K562 (cell line): ENCODE measurements around the gene CKLF. TPM values are rescaled to one million over a fixed set of nuclear protein-coding genes. Genes with fewer than 3 reads are reported as not detected.

Source experiments
- BCL6 ChIP-seq: fragments of 250-450 bp; sonication (Bioruptor Pico); IDR thresholded peaks from 2 replicates; pipeline ENCODE4 v1.4.0; 2020
- BHLHE40 ChIP-seq: IDR thresholded peaks from 2 replicates; pipeline ENCODE4 v1.6.1; 2011; ENCODE audit warnings: low read length, improper control_type of control experiment
- EGR1 ChIP-seq: fragments of 450-650 bp; conservative IDR thresholded peaks from 2 replicates; pipeline ENCODE4 v1.6.1; 2017; ENCODE audit warnings: mild to moderate bottlenecking
- HLTF ChIP-seq: fragments of 450-650 bp; IDR thresholded peaks from 2 replicates; pipeline ENCODE4 v1.6.1; 2016
- HNRNPLL ChIP-seq: fragments of 200-400 bp; formaldehyde crosslinking; IDR thresholded peaks from 2 replicates; pipeline ENCODE4 v1.6.1; 2017; ENCODE audit warnings: low read length, low read depth, mild to moderate bottlenecking; ENCODE audit not compliant: poor library complexity, severe bottlenecking
- HNRNPUL1 ChIP-seq: fragments of 200-400 bp; formaldehyde crosslinking; IDR thresholded peaks from 2 replicates; pipeline ENCODE4 v1.6.1; 2017; ENCODE audit warnings: low read length
- JUNB ChIP-seq: fragments of 450-650 bp; formaldehyde crosslinking; conservative IDR thresholded peaks from 2 replicates; pipeline ENCODE4 v1.4.0; 2020; ENCODE audit warnings: mild to moderate bottlenecking
- MECOM ChIP-seq: fragments of 250-450 bp; sonication (Bioruptor Pico); IDR thresholded peaks from 2 replicates; pipeline ENCODE4 v1.8.0; 2022; ENCODE audit warnings: inconsistent platforms
- MYC ChIP-seq, 2 experiments: fragments of 250-450 bp in 1 of 2; sonication (Bioruptor Pico) in 1 of 2; IDR thresholded peaks; 2 replicates each; pipeline versions ENCODE4 v1.5.1 to v1.6.1; 2012 to 2021; ENCODE audit warnings: low read depth in 2 of 2, borderline replicate concordance in 1 of 2, improper control_type of control experiment in 1 of 2, low read length in 1 of 2, mild to moderate bottlenecking in 1 of 2, moderate library complexity in 1 of 2
- NCOR1 ChIP-seq: fragments of 450-650 bp; IDR thresholded peaks from 2 replicates; pipeline ENCODE4 v1.6.1; 2016; ENCODE audit warnings: mild to moderate bottlenecking, moderate library complexity
- PHF21A ChIP-seq: fragments of 450-650 bp; IDR thresholded peaks from 2 replicates; pipeline ENCODE4 v1.6.1; 2017; ENCODE audit warnings: low read depth, borderline replicate concordance
- RBBP5 ChIP-seq: fragments of 200-600 bp; sonication (generic); IDR thresholded peaks from 2 replicates; pipeline ENCODE4 v1.6.1; 2012; ENCODE audit warnings: borderline replicate concordance, mild to moderate bottlenecking, low read length, control low read depth, inconsistent platforms; ENCODE audit not compliant: insufficient read depth, poor library complexity, severe bottlenecking
- SIX5 ChIP-seq, 2 experiments: IDR thresholded peaks; 2 replicates each; pipeline ENCODE4 v1.6.1; 2011; ENCODE audit warnings: low read length in 2 of 2, borderline replicate concordance in 1 of 2, low read depth in 1 of 2, mild to moderate bottlenecking in 1 of 2, moderate library complexity in 1 of 2; ENCODE audit not compliant: insufficient read depth in 1 of 2
- SNIP1 ChIP-seq: fragments of 450-650 bp; IDR thresholded peaks from 2 replicates; pipeline ENCODE4 v1.7.1; 2017; ENCODE audit warnings: low read depth, mild to moderate bottlenecking
- STAT5B ChIP-seq: fragments of 250-450 bp; sonication (Bioruptor Pico); IDR thresholded peaks from 2 replicates; pipeline ENCODE4 v1.8.0; 2021; ENCODE audit warnings: mild to moderate bottlenecking, inconsistent platforms
- TCF7L2 ChIP-seq: fragments of 150-350 bp; IDR thresholded peaks from 2 replicates; pipeline ENCODE4 v1.6.1; 2016; ENCODE audit warnings: low read depth, mild to moderate bottlenecking, low read length, moderate library complexity
- ZNF780A ChIP-seq: fragments of 250-450 bp; sonication (Bioruptor Pico); IDR thresholded peaks from 2 replicates; pipeline ENCODE4 v1.5.0; 2021; ENCODE audit warnings: mild to moderate bottlenecking
- polyA plus RNA-seq, 8 experiments: library from polyadenylated mRNA; depleted of rRNA in 4 of 8; stranded (reverse) in 5 of 8; unstranded in 3 of 8; fragments of >200 nt; fragmentation: Nextera tagmentation in 2 of 8; fragmentation: Illumina TruSeq in 1 of 8; extraction: Ambion mirVana in 2 of 8; extraction: Trizol in 1 of 8; gene quantifications; 2 replicates each; pipeline versions ENCODE4 v1.2.1 to v1.2.3, GENCODE V29; 2011 to 2014; ENCODE audit warnings: inconsistent platforms in 1 of 8, missing spikeins in 1 of 8
- total RNA-seq, 7 experiments: library from RNA; depleted of rRNA in 6 of 7; stranded (reverse); fragments of >200 nt in 6 of 7; fragmentation: Illumina TruSeq in 2 of 7; extraction: Trizol in 2 of 7; gene quantifications; 2 replicates each; pipeline versions ENCODE4 v1.2.1 to v1.2.3, GENCODE V29; 2011 to 2021; ENCODE audit warnings: low replicate concordance in 1 of 7
- TF ChIP-seq, protein P1 (sequence below): fragments of 250-450 bp; sonication (Bioruptor Pico); IDR thresholded peaks from 2 replicates; pipeline ENCODE4 v1.5.0; 2021
- TF ChIP-seq, protein P2 (sequence below): fragments of 250-450 bp; sonication (Bioruptor Pico); IDR thresholded peaks from 2 replicates; pipeline ENCODE4 v1.5.1; 2021; ENCODE audit warnings: mild to moderate bottlenecking
- TF ChIP-seq, protein P3 (sequence below), 2 experiments: fragments of 450-650 bp in 1 of 2; IDR thresholded peaks; 2 replicates each; pipeline ENCODE4 v1.6.1; 2011 to 2017; ENCODE audit warnings: low read depth in 2 of 2, antibody characterized with exemption in 1 of 2, borderline replicate concordance in 1 of 2, low read length in 1 of 2, mild to moderate bottlenecking in 1 of 2, mixed read lengths in 1 of 2; ENCODE audit not compliant: control insufficient read depth in 1 of 2

The CKLF gene
- total and polyA plus RNA-seq, 9 of the 15 experiments (the other 6 are each of a cell fraction or from before 2014, with no cell fraction given), result 84.8 to 322 (median 118) TPM

DNA sequence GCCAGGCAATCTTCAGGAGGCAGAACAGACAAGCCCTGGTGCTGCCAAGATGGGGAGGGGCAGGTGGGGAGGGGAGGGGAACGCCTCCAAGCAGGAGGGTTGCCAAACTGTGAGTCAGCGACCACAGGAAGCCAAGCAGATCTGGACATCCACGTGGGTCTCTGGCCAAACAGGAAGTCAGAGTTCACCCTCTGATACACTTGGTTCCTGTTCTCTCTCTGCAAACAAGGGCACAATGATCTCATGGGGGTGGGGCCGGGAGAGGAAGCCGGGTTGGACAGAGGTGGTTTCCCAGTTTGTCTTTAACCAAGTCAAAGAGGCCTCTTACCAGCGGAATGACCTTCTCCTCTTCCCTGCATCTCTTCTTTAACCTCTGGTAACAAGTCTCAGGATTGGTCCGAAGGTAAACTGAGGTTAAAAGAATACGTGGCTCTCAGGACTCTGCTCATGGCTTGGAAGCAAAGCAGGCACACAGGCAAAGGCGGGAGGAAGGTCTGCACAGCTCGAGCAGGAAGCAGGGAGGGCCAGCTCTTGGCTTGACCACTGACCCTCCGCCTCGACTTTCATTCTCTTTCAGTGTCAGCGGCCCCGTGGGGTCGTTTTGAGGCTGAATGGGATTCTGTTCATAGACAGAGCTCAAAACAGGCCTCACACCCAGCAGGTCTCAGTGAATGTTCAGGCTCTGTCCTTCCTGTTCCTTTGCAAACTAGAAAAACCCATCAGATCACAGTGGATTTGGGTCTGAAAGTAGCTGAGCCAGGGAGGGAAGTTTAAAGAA, 35.4 kb upstream of the CKLF start (continued):
- TF ChIP-seq RBBP5 (no peak), NCOR1 (peak; percentile 40), JUNB (CRISPR knock-in tag) (no peak), SIX5 (IDR thresholded peaks at IDR 0.05; ENCODE audit: borderline replicate concordance in 1 of 2, insufficient read depth in 1 of 2, low read depth in 1 of 2, low read length in 2 of 2) (no peak), MECOM (CRISPR knock-in tag) (no peak), HNRNPUL1 (no peak), TCF7L2 (no peak), MYC (IDR thresholded peaks at IDR 0.05; ENCODE audit: low read depth, low read length) (peak; percentile 98), MYC (CRISPR knock-in tag; IDR thresholded peaks at IDR 0.05; ENCODE audit: borderline replicate concordance, low read depth) (no peak), PHF21A (no peak), ZNF780A (CRISPR knock-in tag) (no peak), HNRNPLL (no peak), EGR1 (peak; percentile 36), STAT5B (no peak), SNIP1 (no peak), BHLHE40 (peak; percentile 18; the same call in 1 of the 2 replicates), BCL6 (CRISPR knock-in tag) (no peak), HLTF (no peak)
- TF ChIP-seq, protein P1, sequence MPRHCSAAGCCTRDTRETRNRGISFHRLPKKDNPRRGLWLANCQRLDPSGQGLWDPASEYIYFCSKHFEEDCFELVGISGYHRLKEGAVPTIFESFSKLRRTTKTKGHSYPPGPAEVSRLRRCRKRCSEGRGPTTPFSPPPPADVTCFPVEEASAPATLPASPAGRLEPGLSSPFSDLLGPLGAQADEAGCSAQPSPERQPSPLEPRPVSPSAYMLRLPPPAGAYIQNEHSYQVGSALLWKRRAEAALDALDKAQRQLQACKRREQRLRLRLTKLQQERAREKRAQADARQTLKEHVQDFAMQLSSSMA (CRISPR knock-in tag), result 0 out of 2 replicates have a peak, but pooled peaks have one; percentile 42
- TF ChIP-seq, protein P2, sequence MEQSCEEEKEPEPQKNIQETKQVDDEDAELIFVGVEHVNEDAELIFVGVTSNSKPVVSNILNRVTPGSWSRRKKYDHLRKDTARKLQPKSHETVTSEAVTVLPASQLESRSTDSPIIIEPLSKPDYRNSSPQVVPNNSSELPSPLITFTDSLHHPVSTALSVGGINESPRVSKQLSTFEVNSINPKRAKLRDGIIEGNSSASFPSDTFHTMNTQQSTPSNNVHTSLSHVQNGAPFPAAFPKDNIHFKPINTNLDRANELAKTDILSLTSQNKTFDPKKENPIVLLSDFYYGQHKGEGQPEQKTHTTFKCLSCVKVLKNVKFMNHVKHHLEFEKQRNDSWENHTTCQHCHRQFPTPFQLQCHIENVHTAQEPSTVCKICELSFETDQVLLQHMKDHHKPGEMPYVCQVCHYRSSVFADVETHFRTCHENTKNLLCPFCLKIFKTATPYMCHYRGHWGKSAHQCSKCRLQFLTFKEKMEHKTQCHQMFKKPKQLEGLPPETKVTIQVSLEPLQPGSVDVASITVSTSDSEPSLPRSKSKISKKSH (CRISPR knock-in tag), result no peak
- TF ChIP-seq, protein P3, sequence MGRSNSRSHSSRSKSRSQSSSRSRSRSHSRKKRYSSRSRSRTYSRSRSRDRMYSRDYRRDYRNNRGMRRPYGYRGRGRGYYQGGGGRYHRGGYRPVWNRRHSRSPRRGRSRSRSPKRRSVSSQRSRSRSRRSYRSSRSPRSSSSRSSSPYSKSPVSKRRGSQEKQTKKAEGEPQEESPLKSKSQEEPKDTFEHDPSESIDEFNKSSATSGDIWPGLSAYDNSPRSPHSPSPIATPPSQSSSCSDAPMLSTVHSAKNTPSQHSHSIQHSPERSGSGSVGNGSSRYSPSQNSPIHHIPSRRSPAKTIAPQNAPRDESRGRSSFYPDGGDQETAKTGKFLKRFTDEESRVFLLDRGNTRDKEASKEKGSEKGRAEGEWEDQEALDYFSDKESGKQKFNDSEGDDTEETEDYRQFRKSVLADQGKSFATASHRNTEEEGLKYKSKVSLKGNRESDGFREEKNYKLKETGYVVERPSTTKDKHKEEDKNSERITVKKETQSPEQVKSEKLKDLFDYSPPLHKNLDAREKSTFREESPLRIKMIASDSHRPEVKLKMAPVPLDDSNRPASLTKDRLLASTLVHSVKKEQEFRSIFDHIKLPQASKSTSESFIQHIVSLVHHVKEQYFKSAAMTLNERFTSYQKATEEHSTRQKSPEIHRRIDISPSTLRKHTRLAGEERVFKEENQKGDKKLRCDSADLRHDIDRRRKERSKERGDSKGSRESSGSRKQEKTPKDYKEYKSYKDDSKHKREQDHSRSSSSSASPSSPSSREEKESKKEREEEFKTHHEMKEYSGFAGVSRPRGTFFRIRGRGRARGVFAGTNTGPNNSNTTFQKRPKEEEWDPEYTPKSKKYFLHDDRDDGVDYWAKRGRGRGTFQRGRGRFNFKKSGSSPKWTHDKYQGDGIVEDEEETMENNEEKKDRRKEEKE (IDR thresholded peaks at IDR 0.05; ENCODE audit: borderline replicate concordance in 1 of 2, control insufficient read depth in 1 of 2, low read depth in 2 of 2, low read length in 1 of 2), result 0 out of 4 replicates have a peak, but pooled peaks of 1 of the 2 experiments have one; percentile 66
